Measurements from ENCODE around the gene PRSS33.

The PRSS33 gene

DNA sequence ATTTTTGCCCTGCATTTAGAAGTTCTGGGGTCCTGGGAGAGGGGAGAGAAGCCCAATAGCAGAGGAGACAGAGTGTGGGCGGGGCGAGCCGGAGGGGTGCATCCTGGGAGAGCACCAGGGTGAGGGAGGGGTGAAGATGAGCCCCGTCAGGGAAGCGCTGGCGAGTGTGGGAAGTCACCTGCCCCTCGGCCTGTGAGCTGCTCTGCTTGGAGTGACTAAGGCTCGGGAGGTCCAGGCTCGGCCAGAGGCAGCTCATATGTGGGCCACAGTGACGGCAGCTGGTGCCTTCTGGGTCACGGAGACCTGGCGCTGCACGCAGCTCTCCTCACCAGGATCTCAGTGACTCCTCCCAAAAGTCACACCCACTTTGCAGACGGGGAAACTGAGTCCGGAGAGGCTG, 43.8 kb upstream of the PRSS33 start:
- H3K4me2 ChIP-seq (ENCODE audit: low read length): no peak overlapping the region
- H2AK5ac ChIP-seq (ENCODE audit: low read length): no peak overlapping the region
- no peak overlapping the region for H3K18ac ChIP-seq (ENCODE audit: low read length)
- no peak overlapping the region for H3K27ac ChIP-seq (ENCODE audit: low read depth, low read length)
- no peak overlapping the region for H3K4me3 ChIP-seq (ENCODE audit: low read length)
- no peak overlapping the region for H3K9ac ChIP-seq (ENCODE audit: low read length)
- whole genome bisulfite sequencing (ENCODE audit: extremely low coverage, insufficient coverage, low lambda C conversion rate): no CpG with 5 or more reads among the region's 15 CpGs
- no peak overlapping the region for H2BK15ac ChIP-seq (replicated peaks; ENCODE audit: low read depth)
- H4K8ac ChIP-seq (ENCODE audit: low read depth, low read length): no peak overlapping the region
- no peaks in the 10 kb centered on the region for H3K79me2 ChIP-seq (ENCODE audit: control insufficient read depth, insufficient read depth, low read length)
- no peak overlapping the region for H4K5ac ChIP-seq (ENCODE audit: low read length)
- H2BK5ac ChIP-seq (ENCODE audit: low read length): no peak overlapping the region
- DNase-seq: no peak
- H3K56ac ChIP-seq (ENCODE audit: low read length): no peak overlapping the region
- H3K4ac ChIP-seq (ENCODE audit: low read depth, low read length): no peak overlapping the region
- no peak overlapping the region for H3K23ac ChIP-seq (ENCODE audit: low read length)
- no peaks in the 10 kb centered on the region for H3K79me1 ChIP-seq (ENCODE audit: low read length)
- H3K27me3 ChIP-seq (ENCODE audit: insufficient read depth, low read length, poor library complexity): no peaks in the 10 kb centered on the region
- H3K4me1 ChIP-seq (ENCODE audit: control insufficient read depth, low read depth, low read length): peaks cover 6% of the 10 kb centered on the region
- no peaks in the 10 kb centered on the region for H3K36me3 ChIP-seq (ENCODE audit: control insufficient read depth, insufficient read depth, low read length)
- H2BK120ac ChIP-seq (ENCODE audit: low read depth, low read length): no peak overlapping the region

DNA sequence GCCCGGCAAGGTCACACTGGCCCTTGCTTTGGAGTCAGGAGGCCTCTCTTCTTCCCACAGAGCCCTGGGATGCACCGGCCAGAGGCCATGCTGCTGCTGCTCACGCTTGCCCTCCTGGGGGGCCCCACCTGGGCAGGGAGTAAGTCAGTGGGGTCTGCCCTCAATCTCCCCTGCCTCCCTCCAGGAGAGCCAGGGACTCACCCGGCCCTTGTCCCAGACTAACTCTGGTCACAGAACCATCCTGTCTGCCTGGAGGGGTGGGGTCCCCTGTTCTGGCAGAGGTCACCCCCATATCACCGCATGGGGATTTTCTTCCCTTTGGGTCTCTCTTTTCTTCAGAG, 43.0 kb upstream of the PRSS33 start:
- no peak overlapping the region for H3K56ac ChIP-seq (ENCODE audit: low read length)
- no peaks in the 10 kb centered on the region for H3K36me3 ChIP-seq (ENCODE audit: control insufficient read depth, insufficient read depth, low read length)
- peaks cover 1% of the 10 kb centered on the region for H3K4me1 ChIP-seq (ENCODE audit: control insufficient read depth, low read depth, low read length)
- no peaks in the 10 kb centered on the region for H3K79me1 ChIP-seq (ENCODE audit: low read length)
- H4K8ac ChIP-seq (ENCODE audit: low read depth, low read length): no peak overlapping the region
- H3K27me3 ChIP-seq (ENCODE audit: insufficient read depth, low read length, poor library complexity): no peaks in the 10 kb centered on the region
- no peak overlapping the region for H2BK120ac ChIP-seq (ENCODE audit: low read depth, low read length)
- H3K4ac ChIP-seq (ENCODE audit: low read depth, low read length): no peak overlapping the region
- H2BK5ac ChIP-seq (ENCODE audit: low read length): no peak overlapping the region
- no peak overlapping the region for H3K18ac ChIP-seq (ENCODE audit: low read length)
- DNase-seq: no peak
- H3K27ac ChIP-seq (ENCODE audit: low read depth, low read length): no peak overlapping the region
- WGBS (ENCODE audit: extremely low coverage, insufficient coverage, low lambda C conversion rate): no CpG with 5 or more reads among the region's 5 CpGs
- no peak overlapping the region for H4K5ac ChIP-seq (ENCODE audit: low read length)
- no peak overlapping the region for H2AK5ac ChIP-seq (ENCODE audit: low read length)
- H3K4me3 ChIP-seq (ENCODE audit: low read length): no peak overlapping the region
- no peak overlapping the region for H3K4me2 ChIP-seq (ENCODE audit: low read length)
- H3K79me2 ChIP-seq (ENCODE audit: control insufficient read depth, insufficient read depth, low read length): no peaks in the 10 kb centered on the region
- H3K23ac ChIP-seq (ENCODE audit: low read length): no peak overlapping the region
- no peak overlapping the region for H3K9ac ChIP-seq (ENCODE audit: low read length)
- H2BK15ac ChIP-seq (replicated peaks; ENCODE audit: low read depth): no peak overlapping the region

DNA sequence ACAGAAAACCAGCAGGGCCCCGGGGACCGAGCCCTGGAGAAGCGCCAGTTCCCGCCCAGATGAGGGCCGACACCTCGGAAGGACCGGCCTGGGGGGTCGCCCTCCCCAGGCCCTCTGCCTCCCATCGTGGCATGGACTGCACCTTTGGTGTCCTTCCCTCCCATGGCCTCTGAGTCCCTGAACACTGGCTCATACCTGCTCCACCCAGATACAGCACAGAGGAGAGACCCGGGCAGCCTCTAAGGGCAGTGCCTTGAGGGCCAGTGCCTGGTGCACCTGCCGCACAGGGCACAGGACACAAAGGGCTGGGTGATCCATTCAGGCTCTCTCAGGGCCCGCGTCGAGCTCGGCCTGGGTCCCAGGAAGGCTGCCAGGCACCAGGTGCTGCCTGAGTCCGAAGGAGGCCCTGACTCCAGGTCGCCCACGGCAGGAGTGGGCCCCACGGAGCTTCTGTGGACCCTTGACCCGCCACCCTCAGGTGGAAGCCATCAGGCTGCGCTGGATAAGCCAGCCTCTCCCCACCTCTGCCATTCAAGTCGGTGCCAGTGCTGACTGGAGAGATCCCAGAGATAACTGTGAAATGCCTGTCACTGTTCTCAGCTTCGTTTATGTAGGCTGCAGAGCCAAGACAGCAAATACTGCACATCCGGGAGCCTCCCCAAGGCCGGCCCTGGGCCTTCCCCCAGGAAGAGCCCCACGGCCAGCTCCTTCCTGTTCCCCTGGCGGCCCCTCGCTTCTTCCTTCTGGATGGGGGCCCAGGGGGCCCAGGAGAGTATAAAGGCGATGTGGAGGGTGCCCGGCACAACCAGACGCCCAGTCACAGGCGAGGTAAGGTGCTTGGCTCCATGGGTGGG, 42.4 kb upstream of the PRSS33 start, which contains the start of gene ZG16B:
Gene ZG16B, plus strand, starts transcription at position 803 of the 854 bp plus-strand sequence. CDS start 139 bp downstream, outside the sequence.
- H3K79me1 ChIP-seq (ENCODE audit: low read length): no peaks in the 10 kb centered on the region
- no CpG with 5 or more reads among the region's 32 CpGs for WGBS (ENCODE audit: extremely low coverage, insufficient coverage, low lambda C conversion rate)

DNA sequence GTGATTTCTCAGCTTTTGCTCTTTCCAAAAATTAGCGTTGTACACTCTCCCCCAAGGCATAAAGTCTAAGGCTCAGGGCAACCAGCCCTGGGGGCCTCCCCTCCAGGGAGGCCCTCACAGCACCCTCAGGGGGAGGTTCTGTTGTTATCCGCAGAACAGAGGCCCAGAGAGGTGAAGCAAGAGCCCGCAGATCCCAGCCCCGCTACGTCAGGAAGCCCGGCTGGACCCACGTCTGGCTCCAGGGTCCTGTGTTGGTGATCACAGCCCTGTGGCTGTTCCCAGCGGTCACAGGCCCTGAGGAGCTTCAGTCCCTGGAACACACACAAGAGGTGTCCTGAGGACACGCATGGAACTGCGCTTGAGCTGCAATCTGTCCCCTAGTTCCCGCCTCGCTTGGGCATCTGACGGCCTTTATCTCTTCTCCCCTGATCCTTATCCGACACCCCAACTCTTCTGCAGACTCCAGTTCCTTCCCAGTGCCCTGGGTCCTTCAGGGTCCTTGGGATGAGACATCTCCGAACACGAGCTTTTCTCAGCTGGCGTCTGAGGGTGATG, 41.6 kb upstream of the PRSS33 start:
- DNase-seq: no peak
- no peak overlapping the region for H3K4me2 ChIP-seq (ENCODE audit: low read length)

More for the DNA sequence above, 42.4 kb upstream of the PRSS33 start, which contains the start of gene ZG16B:
- Histone ChIP-seq H2BK15ac (replicated peaks; ENCODE audit: low read depth) (no peak within 1 kb of the TSS), H4K8ac (ENCODE audit: low read depth, low read length) (no peak within 1 kb of the TSS), H2BK120ac (ENCODE audit: low read depth, low read length) (no peak within 1 kb of the TSS), H3K4me1 (ENCODE audit: control insufficient read depth, low read depth, low read length) (no peaks in the 10 kb centered on the region), H3K23ac (ENCODE audit: low read length) (no peak within 1 kb of the TSS), H3K4ac (ENCODE audit: low read depth, low read length) (no peak within 1 kb of the TSS), H3K56ac (ENCODE audit: low read length) (no peak within 1 kb of the TSS), H2BK5ac (ENCODE audit: low read length) (no peak within 1 kb of the TSS), H3K9ac (ENCODE audit: low read length) (no peak within 1 kb of the TSS), H3K27ac (ENCODE audit: low read depth, low read length) (no peak within 1 kb of the TSS), H3K27me3 (ENCODE audit: insufficient read depth, low read length, poor library complexity) (no peaks in the 10 kb centered on the region), H3K18ac (ENCODE audit: low read length) (no peak within 1 kb of the TSS), H3K79me2 (ENCODE audit: control insufficient read depth, insufficient read depth, low read length) (no peaks in the 10 kb centered on the region), H3K4me2 (ENCODE audit: low read length) (no peak within 1 kb of the TSS), H3K4me3 (ENCODE audit: low read length) (no peak within 1 kb of the TSS), H3K36me3 (ENCODE audit: control insufficient read depth, insufficient read depth, low read length) (no peaks in the 10 kb centered on the region), H4K5ac (ENCODE audit: low read length) (no peak within 1 kb of the TSS), H2AK5ac (ENCODE audit: low read length) (no peak within 1 kb of the TSS)
- no peak for DNase-seq

DNA sequence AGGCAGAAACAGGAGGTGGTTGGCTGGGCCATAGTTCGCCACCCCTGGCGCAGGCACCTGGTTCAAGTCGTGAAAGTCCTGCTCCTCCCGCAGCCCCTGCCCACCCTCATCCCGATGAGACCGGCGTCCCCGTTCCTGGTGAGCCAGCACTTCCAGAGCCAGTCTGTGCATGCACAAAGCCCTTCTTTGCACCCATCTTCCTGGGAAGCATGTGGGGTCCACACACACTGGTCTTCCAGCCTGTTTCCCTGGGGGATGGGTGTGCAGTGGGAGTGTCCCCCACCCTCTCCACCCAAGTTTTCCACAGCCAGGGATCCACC, 41.1 kb upstream of the PRSS33 start:
- Histone ChIP-seq H3K79me2 (ENCODE audit: control insufficient read depth, insufficient read depth, low read length) (no peaks in the 10 kb centered on the region), H2BK5ac (ENCODE audit: low read length) (no peak overlapping the region), H3K79me1 (ENCODE audit: low read length) (no peaks in the 10 kb centered on the region), H4K5ac (ENCODE audit: low read length) (no peak overlapping the region), H3K4ac (ENCODE audit: low read depth, low read length) (no peak overlapping the region), H3K56ac (ENCODE audit: low read length) (no peak overlapping the region), H3K18ac (ENCODE audit: low read length) (no peak overlapping the region), H3K36me3 (ENCODE audit: control insufficient read depth, insufficient read depth, low read length) (no peaks in the 10 kb centered on the region), H2AK5ac (ENCODE audit: low read length) (no peak overlapping the region), H2BK120ac (ENCODE audit: low read depth, low read length) (no peak overlapping the region), H3K4me2 (ENCODE audit: low read length) (no peak overlapping the region), H4K8ac (ENCODE audit: low read depth, low read length) (no peak overlapping the region), H3K9ac (ENCODE audit: low read length) (no peak overlapping the region), H3K4me1 (ENCODE audit: control insufficient read depth, low read depth, low read length) (no peaks in the 10 kb centered on the region), H2BK15ac (replicated peaks; ENCODE audit: low read depth) (no peak overlapping the region), H3K27me3 (ENCODE audit: insufficient read depth, low read length, poor library complexity) (no peaks in the 10 kb centered on the region), H3K4me3 (ENCODE audit: low read length) (no peak overlapping the region), H3K23ac (ENCODE audit: low read length) (no peak overlapping the region), H3K27ac (ENCODE audit: low read depth, low read length) (no peak overlapping the region)
- DNase-seq: no peak
- no CpG with 5 or more reads among the region's 8 CpGs for WGBS (ENCODE audit: extremely low coverage, insufficient coverage, low lambda C conversion rate)

More for the DNA sequence above, 41.6 kb upstream of the PRSS33 start:
- H3K27me3 ChIP-seq (ENCODE audit: insufficient read depth, low read length, poor library complexity): no peaks in the 10 kb centered on the region
- H3K56ac ChIP-seq (ENCODE audit: low read length): no peak overlapping the region
- no peak overlapping the region for H3K4ac ChIP-seq (ENCODE audit: low read depth, low read length)
- H3K9ac ChIP-seq (ENCODE audit: low read length): no peak overlapping the region
- no peak overlapping the region for H4K8ac ChIP-seq (ENCODE audit: low read depth, low read length)
- H3K79me1 ChIP-seq (ENCODE audit: low read length): no peaks in the 10 kb centered on the region
- WGBS (ENCODE audit: extremely low coverage, insufficient coverage, low lambda C conversion rate): no CpG with 5 or more reads among the region's 17 CpGs
- no peak overlapping the region for H3K27ac ChIP-seq (ENCODE audit: low read depth, low read length)
- H4K5ac ChIP-seq (ENCODE audit: low read length): no peak overlapping the region
- no peak overlapping the region for H2BK5ac ChIP-seq (ENCODE audit: low read length)
- no peaks in the 10 kb centered on the region for H3K4me1 ChIP-seq (ENCODE audit: control insufficient read depth, low read depth, low read length)
- no peak overlapping the region for H3K4me3 ChIP-seq (ENCODE audit: low read length)
- no peak overlapping the region for H2BK120ac ChIP-seq (ENCODE audit: low read depth, low read length)
- H3K36me3 ChIP-seq (ENCODE audit: control insufficient read depth, insufficient read depth, low read length): no peaks in the 10 kb centered on the region
- no peak overlapping the region for H2BK15ac ChIP-seq (replicated peaks; ENCODE audit: low read depth)
- H3K18ac ChIP-seq (ENCODE audit: low read length): no peak overlapping the region
- no peak overlapping the region for H2AK5ac ChIP-seq (ENCODE audit: low read length)
- H3K79me2 ChIP-seq (ENCODE audit: control insufficient read depth, insufficient read depth, low read length): no peaks in the 10 kb centered on the region
- H3K23ac ChIP-seq (ENCODE audit: low read length): no peak overlapping the region
